ENCODE results near the gene RGL3.

GRCh38 chr19:11404588-11405222 is 14.4 kb downstream of the RGL3 start:
- TF ChIP-seq CTCF (conservative IDR thresholded peaks at IDR 0.05) (no peak), ZFX (IDR thresholded peaks at IDR 0.05) (no peak)

All from C4-2B (cell line).